ENCODE data around the gene ACBD6.
A peak's percentile ranks its signal among the peaks of the same experiment; 100 is the strongest.

The ACBD6 gene

DNA sequence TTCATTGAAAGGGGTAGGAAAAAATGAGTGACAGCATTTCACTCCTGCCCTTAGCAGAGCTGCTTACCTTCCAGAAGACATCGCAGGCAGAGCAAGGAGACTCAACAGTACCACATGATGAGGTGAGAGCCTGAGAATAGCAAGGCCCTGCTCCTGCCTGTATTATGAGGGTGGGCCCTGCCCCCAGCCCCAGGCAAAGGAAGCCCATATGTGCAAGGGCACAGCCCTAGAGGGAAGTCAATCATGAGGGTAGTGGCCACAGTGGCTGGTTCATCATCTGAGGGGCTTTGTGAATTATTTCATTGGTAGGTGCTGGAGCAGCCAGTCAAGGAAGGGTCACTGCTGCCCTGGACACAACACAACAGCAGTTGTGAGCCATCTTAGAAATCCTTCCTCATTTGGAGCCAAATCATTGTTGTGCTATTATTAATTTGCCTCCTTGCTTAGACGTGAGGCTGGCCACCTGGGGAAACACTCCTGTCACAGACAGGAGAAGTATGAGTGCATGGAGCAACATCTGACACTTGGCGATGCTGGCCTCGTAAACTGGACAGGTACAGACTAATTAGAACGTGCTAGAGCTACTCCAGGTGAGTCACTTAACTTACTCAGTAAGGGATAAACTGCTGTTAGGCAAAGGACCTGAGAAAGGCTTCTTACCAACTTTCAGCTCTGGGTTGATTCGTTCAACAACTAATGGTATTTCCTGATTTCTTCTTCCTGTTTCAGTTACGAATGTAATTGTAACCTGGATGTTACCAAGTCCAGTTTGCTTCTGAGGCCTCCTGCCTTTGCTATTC, 22.7 kb upstream of the ACBD6 start:
- FAIRE-seq = no peak

DNA sequence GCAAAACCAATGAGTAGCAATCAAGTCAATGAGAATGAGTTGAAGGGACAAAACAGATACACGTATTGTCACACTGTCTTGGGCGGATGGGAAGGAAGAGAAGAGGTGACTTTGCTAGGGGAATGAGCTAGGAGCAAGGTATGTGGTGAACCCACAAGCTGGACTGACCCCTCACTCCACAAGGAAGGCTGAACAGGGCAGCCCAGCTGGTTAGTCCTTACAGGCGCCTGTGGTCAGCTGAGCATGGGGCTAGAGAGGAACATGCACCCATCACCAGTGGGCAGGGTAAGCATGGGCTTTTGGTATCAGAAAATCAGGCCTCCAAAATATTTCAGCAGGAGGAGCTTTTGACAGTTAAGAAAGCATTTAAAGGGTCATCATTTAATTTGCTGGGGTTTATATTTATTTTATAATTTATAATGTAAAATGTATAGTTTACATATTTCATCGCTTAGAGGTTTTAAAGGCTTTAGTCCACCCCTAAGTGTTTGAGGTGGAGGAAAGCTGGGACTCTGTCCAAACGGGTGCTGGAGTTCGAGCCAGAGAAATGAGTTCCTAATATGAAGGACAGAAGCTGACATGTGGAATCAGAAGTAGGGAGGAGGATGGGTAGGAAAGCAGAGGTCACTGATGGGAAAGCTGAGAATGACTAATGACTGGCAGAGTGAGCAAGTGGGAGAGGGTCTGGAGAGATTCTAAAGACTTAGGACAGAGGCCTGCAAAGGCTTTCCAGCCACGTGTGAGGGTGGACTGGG, 22.0 kb upstream of the ACBD6 start:
- no peak for FAIRE-seq

DNA sequence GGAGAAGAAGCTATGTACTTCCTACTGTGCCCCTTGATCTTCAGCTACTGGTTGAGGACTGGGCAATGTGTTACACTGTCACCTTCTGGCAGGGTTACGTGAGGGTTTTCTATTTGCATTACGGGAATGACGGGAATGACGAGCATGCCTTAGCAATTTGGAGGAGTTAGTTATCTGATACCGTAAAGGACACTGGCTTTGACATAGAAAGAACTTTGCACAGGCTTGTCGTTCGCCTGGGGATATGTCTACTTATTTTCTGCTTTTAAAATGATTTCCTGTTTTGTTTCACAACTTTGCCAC, 19.8 kb upstream of the ACBD6 start:
- FAIRE-seq = peak; percentile 82

DNA sequence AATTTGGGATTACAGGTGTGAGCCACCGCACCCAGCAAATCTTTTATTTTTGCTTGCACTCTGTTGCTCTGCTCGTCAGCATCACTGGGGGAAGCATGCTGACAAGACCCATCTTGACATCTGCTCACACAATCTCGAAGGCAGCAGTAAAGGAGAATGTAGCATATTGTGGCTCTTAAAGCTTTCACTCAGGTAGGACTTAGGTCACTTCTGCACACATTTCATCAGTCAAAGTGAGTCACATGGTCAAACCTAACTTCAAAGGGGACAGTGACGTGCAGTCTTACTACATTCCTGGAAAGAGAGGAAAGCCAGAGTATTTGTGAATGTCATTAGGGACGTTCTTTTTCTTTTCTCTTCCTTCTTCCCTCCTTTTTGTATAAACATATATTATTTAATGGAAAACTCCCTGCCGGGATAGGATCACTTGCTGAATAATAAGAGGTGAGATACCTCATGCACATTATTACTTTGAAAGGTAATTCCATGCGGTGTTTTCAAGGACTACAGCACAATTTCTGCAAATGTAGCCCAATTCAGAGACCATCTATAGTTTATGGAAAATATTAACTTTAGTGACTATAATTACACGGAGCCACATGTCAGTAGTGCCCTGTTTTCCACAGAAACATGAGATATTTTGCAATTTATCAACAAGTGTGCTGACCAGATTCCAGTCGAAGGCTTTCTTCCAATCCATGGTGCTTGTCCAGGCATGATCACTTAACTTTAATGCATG, 19.3 kb upstream of the ACBD6 start:
- no peak for FAIRE-seq

- FAIRE-seq = no peak
These were observed 17.5 kb upstream of the ACBD6 start for GRCh38 chr1:180519846-180520245.

DNA sequence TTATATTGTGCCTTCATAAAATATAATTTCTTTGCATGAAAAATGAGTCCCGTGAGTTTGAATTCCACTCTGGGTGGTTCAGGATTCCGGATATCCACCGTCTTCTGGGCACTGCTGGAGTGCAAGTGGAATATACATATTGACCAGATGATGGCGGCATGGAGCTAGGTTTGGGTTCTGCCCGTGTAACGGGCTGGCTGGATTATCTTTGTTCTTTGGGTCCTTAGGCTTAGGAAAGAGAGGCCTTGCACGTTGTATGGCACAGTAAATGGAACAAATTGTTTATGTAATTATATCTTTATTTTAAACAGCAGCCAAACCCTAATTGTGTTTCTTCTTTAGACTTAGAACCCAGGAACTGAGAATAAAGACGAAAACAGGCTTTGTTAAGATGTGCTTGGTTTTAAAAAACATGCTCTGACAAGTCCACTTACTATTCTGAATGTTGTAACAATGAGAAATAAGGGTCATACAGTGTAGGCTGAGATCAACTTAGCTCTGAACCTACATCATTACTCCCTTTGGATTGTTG, 13.5 kb upstream of the ACBD6 start:
- peak; percentile 100 for FAIRE-seq

DNA sequence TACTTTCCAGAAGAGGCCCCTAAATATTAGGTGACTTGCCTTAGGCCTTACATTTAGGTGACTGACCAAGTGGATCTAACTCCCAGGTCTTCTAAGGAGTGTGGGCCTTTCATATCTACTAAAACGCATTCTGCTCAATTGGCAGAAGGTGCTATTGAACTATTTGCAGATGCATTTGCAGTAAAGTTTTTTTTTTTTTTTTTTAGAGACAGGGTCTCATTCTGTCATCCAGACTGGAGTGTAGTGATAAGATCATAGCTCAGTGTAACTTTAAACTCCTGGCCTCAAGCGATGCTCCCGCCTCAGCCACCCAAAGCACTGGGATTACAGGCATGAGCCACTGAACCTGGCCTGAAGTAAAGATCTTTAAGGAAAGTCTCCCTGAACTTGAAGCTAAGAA, 13.0 kb upstream of the ACBD6 start:
- no peak for FAIRE-seq

GRCh38 chr1:180513531-180513930, 11.2 kb upstream of the ACBD6 start:
- FAIRE-seq = no peak

- no peak for FAIRE-seq
These were observed 8.5 kb upstream of the ACBD6 start for GRCh38 chr1:180510882-180511281.

DNA sequence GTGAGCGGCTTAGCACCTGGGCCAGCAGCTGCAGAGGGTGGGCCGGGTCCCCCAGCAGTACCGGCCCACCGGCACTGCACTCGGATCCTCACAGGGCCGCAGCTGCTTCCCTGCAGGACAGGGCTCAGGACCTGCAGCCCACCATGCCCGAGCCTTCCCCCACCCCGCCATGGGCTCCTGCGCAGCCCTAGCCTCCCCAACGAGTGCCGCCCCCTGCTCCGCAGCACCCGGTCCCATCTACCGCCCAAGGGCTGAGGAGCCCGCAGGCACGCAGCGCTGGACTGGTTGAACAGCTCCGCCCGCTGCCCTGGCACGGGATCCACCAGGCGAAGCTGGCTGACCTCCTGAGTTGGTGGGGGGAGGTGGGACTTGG, 6.3 kb upstream of the ACBD6 start:
- no peak for FAIRE-seq

- peak; percentile 49 for FAIRE-seq
These were observed 5.7 kb upstream of the ACBD6 start for GRCh38 chr1:180507795-180508724.

DNA sequence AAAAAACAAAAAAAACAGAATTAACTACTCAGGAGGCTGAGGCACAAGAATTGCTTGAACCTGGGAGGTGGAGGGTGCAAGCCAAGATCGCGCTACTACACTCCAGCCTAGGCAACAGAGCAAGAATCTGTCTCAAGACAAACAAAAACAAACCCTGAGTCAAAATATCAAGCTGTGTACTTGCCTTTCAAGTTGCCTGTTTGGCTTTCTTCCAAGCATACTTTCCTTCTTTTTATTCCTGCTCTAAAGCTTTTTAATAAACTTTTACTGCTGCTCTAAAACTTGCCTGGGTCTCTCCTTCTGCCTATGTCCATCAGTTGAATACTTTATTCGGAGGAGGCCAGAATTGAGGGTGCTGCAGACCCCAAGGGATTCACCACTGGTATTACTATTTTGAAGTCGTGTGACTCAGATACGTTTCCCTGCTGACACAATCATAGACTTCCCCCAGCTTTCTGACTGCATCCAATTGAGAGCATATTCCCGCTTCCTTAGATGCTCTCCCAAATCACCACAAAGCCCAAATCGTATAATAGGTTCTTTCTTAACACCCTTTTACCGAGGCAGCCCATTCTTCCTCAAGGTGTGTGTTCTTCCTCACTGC, 3.5 kb upstream of the ACBD6 start:
- no peak for FAIRE-seq

DNA sequence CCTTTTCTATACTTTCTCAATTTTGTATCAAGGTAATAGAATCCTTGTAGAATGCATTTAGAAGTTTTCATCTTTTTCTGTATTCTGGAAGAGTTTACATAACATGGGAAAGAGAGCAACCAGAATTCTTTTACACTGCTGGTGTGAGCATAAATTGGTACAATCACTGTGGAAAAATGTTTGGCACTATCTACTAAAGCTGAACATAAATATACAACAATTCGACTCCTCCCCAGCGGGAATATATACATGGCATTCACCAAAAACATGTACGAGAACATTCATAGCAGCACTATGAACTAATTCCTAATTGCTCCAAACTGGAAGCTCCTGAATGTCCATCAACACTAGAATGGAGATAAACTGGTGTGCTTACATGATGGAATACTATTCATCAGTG, 1.8 kb upstream of the ACBD6 start:
- FAIRE-seq = no peak

DNA sequence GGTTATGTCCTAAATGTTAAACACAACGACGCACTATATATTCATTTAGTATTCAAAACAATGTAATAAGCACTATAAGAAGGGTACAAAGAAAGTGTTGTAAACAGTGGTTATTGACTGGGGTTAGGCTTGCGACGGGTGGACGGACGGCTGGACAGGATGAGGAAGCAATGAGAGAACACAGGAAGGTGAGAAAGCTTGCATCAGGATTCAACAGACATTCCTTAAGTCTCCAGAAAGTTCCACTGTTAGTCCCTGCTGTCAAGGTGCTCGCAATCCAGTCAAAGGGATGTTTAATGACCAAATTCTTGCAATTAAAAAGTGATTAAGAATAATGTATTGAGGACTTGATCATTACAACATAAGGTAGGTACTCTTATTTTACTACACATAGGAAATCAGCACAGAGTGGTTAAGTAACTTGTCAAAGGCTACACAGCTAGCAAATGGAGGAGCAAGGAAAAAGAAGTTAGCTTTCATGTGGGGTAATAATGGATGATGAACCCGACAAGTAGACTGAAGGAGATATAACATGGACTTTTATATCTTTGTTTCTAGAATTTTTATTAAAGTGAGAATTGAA, 994 bp upstream of the ACBD6 start:
- FAIRE-seq = no peak

- no peak for FAIRE-seq
These were observed 464 bp downstream of the ACBD6 start for GRCh38 chr1:180501865-180502360.

DNA sequence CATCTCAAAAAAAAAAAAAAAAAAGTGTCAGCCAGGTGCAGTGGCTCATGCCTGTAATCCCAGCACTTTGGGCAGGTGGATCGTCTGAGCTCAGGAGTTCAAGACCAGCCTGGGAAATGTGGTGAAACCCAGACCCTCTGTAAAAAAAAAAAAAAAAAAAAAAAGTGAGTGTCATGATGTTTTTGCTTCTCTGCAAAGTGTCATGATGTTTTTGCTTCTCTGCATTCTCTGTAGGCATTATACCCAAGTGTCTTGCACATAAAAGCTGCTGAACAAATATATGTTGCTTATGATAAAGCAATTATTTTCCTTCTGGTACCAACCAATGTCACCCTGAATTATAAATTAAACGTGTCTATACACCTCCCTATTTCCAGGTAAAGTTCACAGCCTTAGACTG, 1.7 kb downstream of the ACBD6 start:
- no peak for FAIRE-seq

- no peak for FAIRE-seq
These were observed 3.8 kb downstream of the ACBD6 start for GRCh38 chr1:180498594-180498993.

DNA sequence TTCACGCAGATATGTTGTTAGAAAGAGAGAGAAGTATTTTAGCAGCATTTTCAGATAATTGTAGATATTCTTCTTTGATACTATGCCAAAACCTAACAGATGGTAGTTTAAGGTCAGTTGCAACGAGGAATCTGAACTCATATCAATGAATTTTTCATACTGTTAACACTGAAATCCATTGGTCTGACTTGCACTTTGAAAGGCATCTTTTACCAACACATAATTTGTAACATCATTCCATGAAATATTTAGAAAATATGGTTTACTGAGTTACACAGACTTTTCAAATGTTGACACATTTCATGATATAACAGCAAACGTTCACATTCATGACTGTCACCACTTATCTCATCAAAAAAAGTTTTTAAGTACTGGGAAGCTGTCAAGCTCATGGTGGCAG, 4.6 kb downstream of the ACBD6 start:
- no peak for FAIRE-seq

- FAIRE-seq = no peak
These were observed 8.0 kb downstream of the ACBD6 start for GRCh38 chr1:180494370-180494769.

GRCh38 chr1:180489976-180490375, 12.4 kb downstream of the ACBD6 start:
- no peak for FAIRE-seq

DNA sequence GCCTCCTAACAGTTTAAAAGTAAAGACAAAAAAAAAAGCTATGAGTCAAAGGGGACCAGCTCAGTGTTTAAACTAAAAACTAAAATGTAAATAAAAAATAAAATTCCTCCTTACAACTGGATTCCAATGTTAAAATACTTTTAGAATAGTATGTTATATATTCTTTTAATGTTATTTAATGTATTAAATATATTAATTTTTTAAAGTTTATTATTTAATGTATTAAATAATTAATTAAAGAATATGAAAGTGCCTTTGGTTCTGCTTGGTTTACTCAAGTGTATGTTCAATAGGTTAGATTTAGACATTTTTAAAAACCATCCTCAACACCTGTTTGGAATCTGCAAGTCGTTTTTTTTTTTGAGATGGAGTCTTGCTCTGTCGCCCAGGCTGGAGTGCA, 13.1 kb downstream of the ACBD6 start:
- peak; percentile 96 for FAIRE-seq

- FAIRE-seq = no peak
These were observed 13.7 kb downstream of the ACBD6 start for GRCh38 chr1:180488661-180489060.

Data from TTC549 (cell line).